Activated CD8-positive, alpha-beta memory T cell treated with anti-CD3 and anti-CD28 coated beads, Interleukin-2, amount 50 U/mL, for 48 hours (primary cell): ENCODE data around the gene BFSP1.

Experiments
- DNase-seq: peaks from one replicate; pipeline ENCODE4 v3.0.0-alpha.2; 2020

BFSP1 gene

DNA sequence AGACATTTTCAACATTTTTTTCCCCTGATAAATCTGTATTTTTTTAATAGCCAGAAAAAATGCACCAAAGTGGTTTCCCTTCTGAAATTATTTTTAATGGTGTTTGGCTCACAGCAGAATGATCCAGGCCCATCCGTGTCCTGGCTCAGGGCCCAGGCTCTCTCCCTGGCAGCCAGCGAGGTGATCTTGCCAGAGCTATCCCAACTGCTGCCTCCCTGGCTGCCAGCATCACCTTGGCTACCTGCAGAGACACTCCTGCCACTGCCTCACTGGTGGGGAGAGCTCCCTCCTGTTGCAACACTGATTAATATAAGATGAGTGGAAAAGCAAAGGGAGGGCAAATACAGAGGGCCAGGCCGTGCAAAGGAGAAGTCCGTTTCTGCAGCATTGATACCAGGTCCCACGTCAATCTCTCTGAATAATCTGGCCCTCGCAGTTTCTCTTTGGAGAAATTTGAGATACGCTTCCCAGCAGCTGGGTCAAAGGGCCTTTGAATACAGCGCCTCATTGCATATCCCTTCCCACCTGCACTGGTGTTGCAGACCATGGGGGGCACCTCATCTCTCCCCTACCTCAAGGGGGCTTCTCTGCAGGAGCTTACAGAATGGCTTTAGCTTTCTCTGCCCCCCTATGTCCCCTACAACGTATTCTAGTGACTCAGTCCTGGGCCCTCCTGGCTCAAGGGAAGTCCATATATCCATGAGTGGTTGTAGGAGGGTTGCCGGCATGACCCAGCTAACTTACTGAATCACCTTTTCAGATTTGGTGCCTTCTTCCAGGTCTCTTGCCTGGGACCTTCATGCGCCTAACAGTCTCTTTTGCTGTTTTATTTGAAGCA lies 25.9 kb upstream of the BFSP1 start:
- no peak for DNase-seq

DNA sequence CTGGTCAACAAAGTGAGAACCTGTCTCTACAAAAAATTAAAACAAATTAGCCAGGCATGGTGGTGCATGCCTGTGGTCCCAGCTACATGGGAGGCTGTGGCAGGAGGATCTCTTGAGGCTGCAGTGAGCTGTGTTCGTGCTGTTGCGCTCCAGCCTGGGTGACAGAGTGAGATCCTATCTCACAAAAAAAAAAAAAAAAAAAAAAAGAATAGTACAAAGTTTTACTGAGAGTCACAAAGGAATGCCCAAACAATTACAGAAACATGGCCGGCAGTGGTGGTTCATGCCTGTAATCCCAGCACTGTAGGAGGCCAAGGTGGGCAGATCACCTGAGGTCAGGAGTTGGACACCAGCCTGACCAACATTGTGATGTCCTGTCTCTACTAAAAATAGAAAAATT lies 23.9 kb upstream of the BFSP1 start:
- DNase-seq = no peak

DNA sequence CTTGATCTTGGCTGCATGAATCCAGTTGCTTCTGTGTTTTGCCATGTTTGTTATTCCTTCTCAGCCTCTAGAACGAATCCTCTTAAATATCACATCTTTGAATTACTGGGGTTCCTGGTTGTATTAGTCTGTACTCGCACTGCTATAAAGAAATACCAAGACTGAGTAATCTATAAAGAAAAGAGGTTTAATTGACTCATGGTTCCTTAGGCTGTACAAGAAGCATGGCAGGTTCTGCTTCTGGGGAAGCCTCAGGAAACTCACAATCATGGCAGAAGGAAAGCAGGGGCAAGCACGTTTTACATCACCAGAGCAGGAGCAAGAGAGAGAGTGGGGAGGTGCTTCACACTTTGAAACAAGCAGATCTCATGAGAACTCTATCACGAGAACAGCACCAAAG lies 18.0 kb upstream of the BFSP1 start:
- no peak for DNase-seq

DNA sequence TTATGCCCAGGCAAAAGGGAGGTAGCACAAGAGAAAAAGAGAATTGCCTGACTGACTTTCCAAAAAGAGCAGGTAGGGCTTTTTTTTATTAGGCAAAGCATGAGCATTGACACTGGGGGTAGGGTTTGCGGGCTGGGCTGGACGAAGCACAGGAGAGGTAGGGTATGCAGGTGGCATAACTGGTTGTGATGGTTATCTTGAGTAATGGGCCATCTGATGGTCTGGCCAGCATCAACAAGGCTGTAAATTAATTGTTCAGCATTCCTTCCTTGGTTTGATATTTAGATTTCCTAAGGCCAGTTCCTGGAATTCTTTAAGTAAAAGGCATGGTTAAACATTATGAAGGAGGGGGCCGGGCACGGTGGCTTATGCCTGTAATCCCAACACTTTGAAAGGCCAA lies 13.9 kb upstream of the BFSP1 start:
- no peak for DNase-seq

DNA sequence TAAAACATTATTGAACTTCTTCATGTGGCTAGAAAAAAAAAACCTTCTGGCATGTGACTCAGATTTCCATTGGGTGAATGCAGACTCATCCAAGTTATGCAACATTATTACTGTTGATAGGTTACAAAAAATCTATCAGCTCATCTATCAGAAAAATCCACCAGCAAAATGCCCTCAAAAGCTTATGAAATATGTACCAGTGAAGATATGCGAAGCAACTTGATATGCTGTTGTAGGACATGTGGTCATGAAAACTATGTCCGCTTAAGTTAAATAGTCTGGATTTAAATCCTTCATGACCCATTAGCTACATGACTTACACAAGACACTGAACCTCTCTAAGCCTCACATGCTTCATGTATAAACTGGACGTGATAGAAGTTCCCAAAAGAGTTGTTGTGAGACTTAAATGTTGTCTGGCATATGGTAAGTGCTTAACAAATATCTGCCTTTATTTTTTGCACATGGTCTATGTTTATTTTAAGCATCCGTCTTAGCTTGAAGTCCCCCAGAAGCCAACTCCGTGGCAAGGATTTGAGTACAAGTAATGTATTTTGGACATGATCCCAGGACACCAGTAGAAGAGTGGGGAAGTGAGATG lies 12.5 kb upstream of the BFSP1 start:
- DNase-seq = no peak

DNA sequence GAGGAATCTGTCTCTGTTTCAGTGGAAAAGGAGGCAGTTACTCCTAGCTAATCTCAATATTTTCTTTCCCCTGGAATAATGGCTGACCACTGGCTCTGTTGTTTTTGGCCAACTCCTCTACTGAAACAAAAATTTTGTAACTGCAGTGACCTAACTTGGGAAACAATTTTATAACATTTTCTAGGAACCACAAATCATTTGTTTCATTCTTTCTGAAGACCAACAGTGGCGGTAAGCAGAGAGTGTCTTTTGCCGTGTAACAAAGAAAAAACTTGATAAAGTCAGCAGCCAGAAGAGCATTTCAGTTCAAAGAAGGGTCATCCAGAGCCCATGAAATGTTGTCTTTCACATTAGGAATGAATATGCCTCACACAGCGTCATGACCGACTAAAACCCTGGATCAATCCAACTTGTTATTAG lies 11.8 kb upstream of the BFSP1 start:
- DNase-seq = no peak

DNA sequence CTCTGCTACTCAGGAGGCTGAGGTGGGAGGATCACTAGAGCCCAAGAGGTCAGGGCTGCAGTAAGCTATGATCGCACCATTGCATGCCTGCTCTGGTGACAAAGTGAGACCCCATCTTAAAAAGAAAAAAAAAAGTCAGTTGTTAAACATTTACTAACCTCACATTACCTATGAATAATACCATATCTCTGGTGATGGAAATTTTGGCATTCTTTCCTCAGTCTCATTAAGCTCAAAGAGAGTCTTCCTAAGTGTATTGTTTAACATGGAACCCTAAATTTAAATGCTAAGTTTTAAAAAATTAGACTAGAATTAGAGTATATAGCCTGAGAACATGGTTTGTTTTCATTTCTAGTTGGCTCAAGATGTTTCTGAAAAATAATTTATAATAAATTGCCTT lies 11.3 kb upstream of the BFSP1 start:
- DNase-seq = no peak

DNA sequence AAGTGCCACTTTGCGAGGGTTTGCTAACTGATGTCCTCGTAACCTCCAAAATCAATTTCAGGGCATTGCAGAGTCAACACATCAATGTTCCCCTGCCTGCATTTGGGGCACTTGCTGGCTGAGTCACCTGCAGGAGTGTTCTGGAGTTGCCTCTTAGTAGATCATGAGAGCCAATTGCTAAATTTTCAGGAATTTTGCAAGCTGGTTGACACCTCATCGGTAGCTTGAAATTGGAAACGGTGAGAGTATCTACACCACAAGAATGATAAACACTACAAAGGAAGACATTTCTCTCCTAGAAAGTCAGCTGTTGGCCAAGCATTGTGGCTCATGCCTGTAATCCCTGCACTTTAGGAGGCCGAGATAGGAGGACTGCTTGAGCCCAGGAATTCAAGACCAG lies 10.8 kb upstream of the BFSP1 start:
- no peak for DNase-seq

DNA sequence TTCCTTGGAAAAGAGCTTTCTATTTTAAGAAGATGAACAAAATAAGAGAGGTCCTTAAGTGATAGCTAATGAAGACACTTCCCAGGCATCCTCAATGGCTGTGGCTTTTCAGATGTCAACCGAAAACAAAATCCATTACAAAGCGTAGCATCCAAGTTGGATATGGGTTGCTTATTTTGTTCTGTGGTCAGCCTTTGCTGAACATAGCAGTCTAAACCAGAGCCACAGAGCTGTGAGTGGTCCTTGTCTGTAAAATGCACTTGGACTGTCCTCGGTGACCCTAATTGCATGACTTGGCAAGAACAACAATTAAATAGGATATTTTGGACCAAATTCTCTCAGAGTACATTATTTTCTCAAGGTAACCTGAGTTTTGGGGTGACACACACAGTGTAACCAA lies 10.4 kb upstream of the BFSP1 start:
- no peak for DNase-seq

DNA sequence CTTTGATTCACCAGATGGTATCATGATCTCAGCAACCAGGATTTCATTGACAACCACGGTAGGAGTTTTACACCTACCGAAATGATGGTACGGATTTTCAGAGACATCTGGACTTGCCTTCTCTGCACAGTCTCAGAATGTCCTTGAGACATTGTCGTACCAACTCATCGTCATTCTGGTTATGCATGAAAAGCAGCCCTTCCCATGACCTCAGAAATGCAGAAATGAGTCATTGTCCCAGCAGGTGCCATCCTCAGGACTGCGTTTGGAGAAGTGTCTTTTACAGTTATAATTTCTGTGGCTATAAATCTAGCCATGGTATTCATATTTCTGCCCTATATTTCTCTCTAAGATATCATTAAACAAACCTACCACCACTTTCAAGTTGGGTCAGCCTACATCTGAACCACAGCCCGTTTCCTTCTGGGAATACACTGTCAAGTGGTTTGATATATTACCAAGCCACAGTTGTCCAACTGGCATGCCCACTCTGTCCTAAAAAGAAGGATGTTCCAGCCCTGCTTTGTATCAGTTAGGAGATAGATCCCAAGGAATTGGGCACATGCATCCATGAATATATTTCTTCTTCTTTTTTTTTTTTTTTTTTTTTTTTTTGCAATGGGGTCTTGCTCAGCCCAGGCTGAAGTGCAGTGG lies 7.5 kb upstream of the BFSP1 start:
- no peak for DNase-seq

DNA sequence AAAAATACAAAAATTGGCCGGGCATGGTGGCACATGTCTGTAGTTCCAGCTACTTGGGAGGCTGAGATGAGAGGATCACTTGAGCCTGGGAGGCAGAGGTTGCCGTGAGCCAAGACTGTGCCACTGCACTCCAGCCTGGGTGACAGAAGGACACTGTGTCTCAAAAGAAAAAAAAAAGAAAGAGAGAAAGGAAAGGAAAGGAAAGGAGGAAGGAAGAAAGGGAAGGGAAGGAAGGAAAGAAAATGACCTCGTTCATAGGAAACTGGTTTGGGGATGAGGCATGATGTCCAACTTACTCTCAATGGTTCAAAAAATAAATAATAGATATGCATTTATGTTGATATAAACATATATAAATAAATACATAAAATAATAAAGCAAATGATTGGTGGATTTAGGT lies 6.8 kb upstream of the BFSP1 start:
- DNase-seq = no peak

DNA sequence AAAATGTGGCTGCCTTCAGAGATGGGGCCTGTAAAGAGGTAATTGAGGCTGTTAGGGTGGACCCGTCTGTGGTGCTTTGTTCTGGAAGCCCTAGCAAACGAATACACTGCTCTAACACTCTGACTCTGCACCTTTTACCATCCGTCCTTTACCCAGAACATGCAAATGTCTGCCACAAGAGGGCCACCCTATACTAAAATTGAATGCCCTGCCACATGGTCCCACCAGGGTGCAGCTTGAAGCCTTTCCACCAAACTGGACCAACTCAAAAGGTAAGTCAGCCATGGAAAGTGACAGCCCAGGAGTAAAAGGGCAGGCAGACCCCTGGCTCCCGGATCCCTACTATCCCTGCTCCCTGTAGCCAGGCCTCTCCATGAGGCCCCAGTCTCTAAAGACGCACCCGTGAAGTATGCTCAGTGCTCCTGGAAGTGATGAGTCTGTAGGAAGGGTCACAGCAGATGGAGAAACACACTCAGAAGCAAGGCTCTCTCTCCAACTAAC lies 5.8 kb upstream of the BFSP1 start:
- peak; percentile 64 for DNase-seq

DNA sequence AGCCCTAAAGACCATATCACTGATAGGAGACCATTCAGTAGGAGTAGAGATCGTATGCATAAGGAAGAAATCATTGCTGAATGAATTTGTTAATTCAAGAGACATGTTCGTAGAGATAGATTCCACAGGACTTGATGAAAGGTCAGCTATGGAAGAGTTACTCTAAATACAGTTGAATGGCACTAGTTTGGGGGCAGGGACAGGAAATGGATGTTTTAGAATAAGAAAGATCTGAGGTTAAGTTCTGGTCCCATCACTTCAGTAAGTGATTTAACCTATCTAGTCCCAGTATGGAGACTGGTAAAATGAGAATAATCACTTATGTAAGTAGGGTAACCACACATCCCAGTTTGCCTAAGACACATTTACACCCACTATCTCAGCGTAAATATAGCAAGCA lies 2.9 kb upstream of the BFSP1 start:
- no peak for DNase-seq

DNA sequence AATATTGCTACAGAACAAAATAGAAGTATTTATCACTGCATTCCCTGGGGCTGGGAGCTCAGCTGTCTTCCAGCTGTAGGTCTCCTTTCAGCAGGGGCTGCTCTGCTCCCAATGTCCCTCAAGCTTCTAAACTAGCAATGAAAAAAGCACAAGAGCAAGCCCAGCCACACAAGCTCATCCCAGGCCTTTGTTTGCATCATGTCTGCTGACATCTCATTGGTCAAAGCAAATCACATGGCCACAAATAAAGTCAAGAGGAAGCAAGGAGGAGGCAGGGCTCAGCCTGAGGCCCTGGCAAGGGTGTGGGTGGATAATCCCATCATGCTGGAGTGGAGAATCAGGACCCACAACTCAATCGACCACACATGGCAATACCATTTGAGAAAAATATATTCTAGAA lies 2.2 kb upstream of the BFSP1 start:
- DNase-seq = no peak

DNA sequence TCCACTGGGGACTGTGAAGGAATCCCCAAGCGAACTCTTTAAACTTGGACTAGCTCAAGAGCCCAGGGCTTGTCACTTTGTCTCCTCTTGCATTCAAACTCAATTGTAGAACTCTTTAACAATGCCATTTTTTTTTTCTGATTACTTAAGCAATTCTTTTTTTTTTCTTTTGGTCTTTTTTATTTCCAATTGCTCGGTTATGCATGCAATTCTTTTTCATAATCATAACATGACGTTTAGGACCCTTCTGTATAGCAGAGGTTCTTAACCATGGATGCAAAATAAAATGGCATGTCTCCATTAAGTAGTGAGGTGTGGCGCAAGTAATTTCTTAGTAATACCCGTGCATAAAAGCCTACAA lies 466 bp upstream of the BFSP1 start:
- DNase-seq = no peak

DNA sequence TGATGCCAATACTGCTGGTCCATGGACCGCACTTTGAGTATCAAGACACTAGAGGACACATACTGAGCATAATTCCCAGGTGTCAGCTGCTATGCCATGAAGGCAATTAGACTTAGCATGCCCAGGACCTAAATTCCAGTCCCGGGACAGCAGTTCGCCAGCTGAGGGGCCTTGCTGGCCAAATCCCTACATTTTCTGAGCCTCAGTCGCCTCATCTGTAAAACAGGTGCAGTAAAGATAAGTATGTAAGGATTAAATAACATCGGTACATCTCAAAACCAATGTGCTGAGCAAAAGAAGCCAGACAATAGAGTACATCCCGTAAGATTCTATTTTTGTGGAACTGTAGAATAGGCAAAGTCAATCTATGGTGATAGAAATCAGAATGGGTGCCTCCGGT lies 1.0 kb downstream of the BFSP1 start:
- DNase-seq = no peak

DNA sequence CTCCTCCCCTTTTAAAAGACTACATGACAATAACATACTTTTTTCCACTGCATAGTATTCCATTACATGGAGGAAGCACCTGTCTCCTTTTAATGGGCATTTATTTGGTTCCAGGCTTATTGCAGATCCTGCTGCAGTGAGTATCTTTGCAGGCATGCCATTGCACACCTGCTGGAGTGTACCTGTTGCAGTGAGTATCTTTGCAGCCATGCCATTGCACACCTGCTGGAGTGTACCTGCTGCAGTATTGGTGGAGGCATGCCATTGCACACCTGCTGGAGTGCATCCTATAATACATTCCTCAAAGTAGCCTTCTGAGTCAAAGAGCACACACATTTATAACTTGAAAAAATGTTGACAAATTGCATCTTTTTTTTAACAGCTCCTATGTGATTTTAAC lies 1.6 kb downstream of the BFSP1 start:
- DNase-seq = no peak

DNA sequence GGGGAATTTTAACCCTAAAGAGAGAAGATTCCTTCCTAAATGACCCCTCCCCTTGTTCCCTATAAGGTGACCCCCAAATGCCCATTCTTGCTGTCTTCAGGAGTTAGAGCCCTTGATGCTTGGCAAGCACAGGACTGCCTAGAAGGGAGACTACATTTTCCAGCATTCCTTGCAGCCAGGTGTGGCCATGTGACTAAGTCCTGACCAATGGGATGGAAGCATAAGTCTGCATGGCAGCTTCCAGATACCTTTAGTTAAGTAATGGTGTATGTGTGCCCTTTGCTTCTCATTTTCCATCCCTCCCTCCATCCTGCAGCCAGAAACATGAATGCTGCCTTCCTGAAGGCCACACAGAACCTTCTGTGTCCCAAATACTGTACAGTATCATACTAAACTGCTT lies 5.5 kb downstream of the BFSP1 start:
- no peak for DNase-seq

DNA sequence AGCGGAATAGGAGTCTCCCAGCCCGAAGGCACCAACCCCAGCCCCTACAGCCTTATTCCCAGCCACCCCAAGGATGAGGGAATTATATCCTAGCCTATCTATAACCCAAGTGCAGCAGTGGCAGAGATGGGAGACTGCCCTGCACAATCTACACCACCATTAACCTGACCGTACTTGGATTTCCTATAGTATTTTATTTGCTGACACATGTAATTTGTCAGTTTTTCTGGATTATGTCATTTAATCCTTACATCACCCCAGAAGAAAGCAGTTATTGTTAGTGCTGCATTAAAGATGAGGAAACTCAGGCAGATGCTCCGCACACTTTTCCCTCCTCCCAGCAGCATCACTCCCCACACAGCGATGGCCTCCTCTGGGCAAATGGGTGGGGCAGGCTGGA lies 6.0 kb downstream of the BFSP1 start:
- no peak for DNase-seq

DNA sequence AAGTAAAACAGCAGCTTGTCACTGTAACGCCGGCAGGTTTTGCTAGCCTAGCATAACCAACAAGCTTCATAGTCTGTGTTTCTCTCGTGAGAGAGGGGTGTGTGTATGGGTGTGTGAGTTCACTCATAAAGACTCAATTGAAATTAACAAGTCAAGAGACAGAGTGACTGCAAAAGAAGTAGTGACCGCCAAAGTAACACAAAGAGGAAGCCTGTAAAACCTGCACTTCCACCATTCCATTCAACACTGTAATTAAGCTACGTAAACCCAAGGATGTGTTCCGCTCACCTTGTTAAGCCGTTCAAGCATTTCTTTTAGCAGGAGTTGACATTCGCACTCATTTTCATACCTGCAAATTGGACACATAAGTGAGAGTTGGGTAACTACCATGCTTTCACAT lies 6.6 kb downstream of the BFSP1 start:
- no peak for DNase-seq

DNA sequence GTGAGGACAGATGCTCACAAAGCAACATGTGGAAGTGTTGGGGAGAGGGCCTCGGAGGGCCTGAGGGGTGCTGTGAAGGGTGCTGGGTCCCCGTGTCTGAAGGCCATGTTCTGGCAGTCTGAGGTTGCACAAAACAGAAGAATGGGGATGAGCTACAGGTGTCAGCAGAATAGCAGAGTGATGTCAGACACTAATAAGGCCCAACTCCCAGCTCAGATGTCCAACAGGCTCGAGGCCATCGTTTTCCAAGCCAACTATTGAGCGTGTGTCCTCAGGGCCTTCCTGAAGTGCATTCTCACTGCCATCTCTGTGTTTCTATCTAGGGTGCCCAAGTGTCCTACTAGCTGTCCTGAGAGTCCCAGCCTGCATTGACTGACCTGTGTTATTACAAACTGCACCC lies 7.9 kb downstream of the BFSP1 start:
- DNase-seq = no peak

DNA sequence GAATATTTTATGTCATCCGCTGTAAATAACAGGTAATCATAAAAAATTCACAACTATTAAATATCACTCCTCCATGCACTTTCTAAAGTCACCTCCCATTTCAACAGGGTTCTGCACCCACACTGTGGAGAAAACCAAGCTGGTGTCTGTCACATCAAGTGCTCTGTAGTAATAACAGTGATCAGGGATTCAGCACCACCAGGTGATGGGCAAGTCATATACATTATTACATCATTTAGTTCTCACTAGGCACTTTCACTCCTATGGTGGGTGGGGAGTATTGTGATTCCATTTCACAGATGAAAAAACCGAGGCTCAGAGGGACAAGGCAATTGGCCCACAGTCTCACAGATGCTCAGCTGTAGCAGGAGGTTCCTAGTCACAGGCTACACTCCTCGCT lies 8.7 kb downstream of the BFSP1 start:
- DNase-seq = no peak

DNA sequence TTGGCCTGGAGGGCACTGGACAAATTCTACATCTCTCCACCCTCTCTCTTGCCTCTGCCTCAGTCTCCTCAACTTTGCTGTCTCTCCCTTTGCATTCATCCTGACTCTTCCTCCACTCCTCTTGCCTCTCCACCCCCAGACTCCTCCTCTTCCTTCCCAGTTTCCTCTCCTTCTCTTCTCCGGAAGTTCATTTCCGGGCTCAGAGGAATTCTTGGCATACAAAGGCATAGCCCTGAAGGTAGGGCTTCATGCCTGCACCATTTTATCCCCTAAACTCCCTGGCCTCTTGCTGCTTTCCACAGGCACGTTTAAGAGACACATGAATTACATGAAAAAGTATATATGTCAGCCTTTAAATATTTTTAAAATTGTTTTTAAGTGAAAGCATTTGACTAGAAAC lies 10.6 kb downstream of the BFSP1 start:
- no peak for DNase-seq

DNA sequence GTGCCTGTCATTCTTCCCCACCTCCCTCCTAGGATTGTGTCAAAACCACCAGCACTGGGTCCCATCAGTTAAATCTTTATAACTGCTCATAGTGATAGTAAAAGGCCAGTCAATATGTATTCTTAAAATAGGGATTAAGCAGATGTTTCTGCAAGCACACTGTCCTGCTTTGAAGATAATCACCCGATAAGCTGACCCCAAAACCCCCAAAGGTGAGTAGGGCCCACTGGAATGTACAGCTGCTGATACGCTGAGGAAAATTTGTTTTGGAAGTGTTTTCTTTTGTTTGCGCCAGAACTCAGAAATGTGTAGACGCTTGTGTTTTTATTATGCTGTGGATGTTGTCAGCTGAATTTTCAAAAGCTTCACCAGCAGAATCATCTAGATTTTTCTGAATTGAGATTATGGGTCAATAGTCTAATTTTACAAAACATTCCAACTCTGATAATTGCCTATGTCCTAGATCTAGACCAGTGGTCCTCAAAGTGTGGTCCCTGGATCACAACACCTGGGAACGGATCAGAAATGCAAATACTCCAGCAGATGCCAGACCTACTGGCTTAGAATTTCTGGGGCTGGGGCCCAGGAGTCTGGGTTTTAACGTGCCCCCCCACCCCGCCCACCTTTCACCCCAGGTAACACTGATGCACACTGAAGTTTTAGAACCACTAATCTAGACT lies 11.4 kb downstream of the BFSP1 start:
- DNase-seq = no peak
